Stromal cell of bone marrow (primary cell): ENCODE data around the gene SGSM2.

Experiments used
- DNase-seq: peaks from one replicate; pipeline ENCODE4 v3.0.0-alpha.2; 2012; ENCODE audit warnings: low read depth

Gene SGSM2

GRCh38 chr17:2421315-2422147, 84.2 kb downstream of the SGSM2 start:
- DNase-seq = no peak

- DNase-seq = no peak
These were observed 86.0 kb downstream of the SGSM2 start for GRCh38 chr17:2423271-2423670.

GRCh38 chr17:2427215-2427614, 89.9 kb downstream of the SGSM2 start:
- DNase-seq = no peak

GRCh38 chr17:2427910-2428309, 90.6 kb downstream of the SGSM2 start:
- no peak for DNase-seq
